ENCODE results near the gene GFY.

The GFY gene

GRCh38 chr19:49425178-49425577, at the start of gene GFY:
GFY (plus strand) TSS chr19:49425388; CDS start chr19:49426431, 1,043 bp downstream.
- FAIRE-seq, result no peak

GRCh38 chr19:49378512-49378911, 46.7 kb upstream of the GFY start:
- no peak for FAIRE-seq

GRCh38 chr19:49380391-49380790, 44.8 kb upstream of the GFY start:
- FAIRE-seq, result no peak

- FAIRE-seq, result no peak
Measured at GRCh38 chr19:49382639-49383038, 42.5 kb upstream of the GFY start.

GRCh38 chr19:49383599-49383998, 41.6 kb upstream of the GFY start:
- no peak for FAIRE-seq

- FAIRE-seq, result no peak
Measured at GRCh38 chr19:49387936-49388372, 37.2 kb upstream of the GFY start, which contains the start of gene KASH5. KASH5 (plus strand) TSS chr19:49388249; CDS start chr19:49390884, 2,635 bp downstream.

- no peak for FAIRE-seq
Measured at GRCh38 chr19:49389406-49389805, 35.8 kb upstream of the GFY start.

- FAIRE-seq, result no peak
Measured at GRCh38 chr19:49390131-49390928, 34.9 kb upstream of the GFY start.

- no peak for FAIRE-seq
Measured at GRCh38 chr19:49390929-49391359, 34.2 kb upstream of the GFY start.

GRCh38 chr19:49391581-49392399, 33.4 kb upstream of the GFY start:
- no peak for FAIRE-seq

GRCh38 chr19:49393881-49394280, 31.3 kb upstream of the GFY start:
- FAIRE-seq, result no peak

- no peak for FAIRE-seq
Measured at GRCh38 chr19:49395581-49396407, 29.4 kb upstream of the GFY start.

- FAIRE-seq, result no peak
Measured at GRCh38 chr19:49396738-49397505, 28.3 kb upstream of the GFY start.

GRCh38 chr19:49398001-49398615, 27.1 kb upstream of the GFY start:
- no peak for FAIRE-seq

GRCh38 chr19:49398931-49399330, 26.3 kb upstream of the GFY start:
- FAIRE-seq, result no peak

- no peak for FAIRE-seq
Measured at GRCh38 chr19:49400029-49400428, 25.2 kb upstream of the GFY start.

- FAIRE-seq, result no peak
Measured at GRCh38 chr19:49403404-49404187, 21.6 kb upstream of the GFY start.

- FAIRE-seq, result no peak
Measured at GRCh38 chr19:49407079-49407478, 18.1 kb upstream of the GFY start.

GRCh38 chr19:49407482-49408015, 17.6 kb upstream of the GFY start:
- no peak for FAIRE-seq

- no peak for FAIRE-seq
Measured at GRCh38 chr19:49408816-49409440, 16.3 kb upstream of the GFY start.

All from endometrium (tissue), 2 donors.